Activated CD4-positive, alpha-beta T cell treated with anti-CD3 and anti-CD28 coated beads, Interleukin-2, amount 50 U/mL, for 4 hours (primary cell): Measurements from ENCODE around the gene LAGE3.
A peak's percentile ranks its signal among the peaks of the same experiment; 100 is the strongest.

Source experiments
- DNase-seq, 2 experiments: peaks; one replicate each; pipeline ENCODE4 v3.0.0-alpha.2; 2020

LAGE3 gene

GRCh38 chrX:154431341-154431740 is 47.7 kb downstream of the LAGE3 start:
- no peak for DNase-seq

- no peak for DNase-seq
Observed at GRCh38 chrX:154430916-154431315, 48.2 kb downstream of the LAGE3 start.

GRCh38 chrX:154430479-154430878 is 48.6 kb downstream of the LAGE3 start:
- no peak for DNase-seq

- no peak for DNase-seq
Observed at GRCh38 chrX:154429711-154430110, 49.4 kb downstream of the LAGE3 start.

- peak; percentile 79 to 83 for DNase-seq
Observed at GRCh38 chrX:154428176-154429171, 50.6 kb downstream of the LAGE3 start, which contains the start of gene ATP6AP1. Gene ATP6AP1 (plus strand): TSS chrX:154428677. CDS start chrX:154428693, 16 bp downstream.
